Hepatocyte (in vitro differentiated cells): ENCODE measurements around the gene MUC16. TPM values are rescaled to one million over a fixed set of nuclear protein-coding genes. Genes with fewer than 3 reads are reported as not detected.

Source experiments
- DNase-seq: peaks from one replicate; pipeline ENCODE4 v3.0.0-alpha.2; 2016; ENCODE audit warnings: low spot score
- H2AFZ ChIP-seq: fragments of 200-600 bp; sonication (generic); 2 replicates; pipeline ENCODE4 v1.6.0; 2016; ENCODE audit warnings: antibody characterized with exemption, mild to moderate bottlenecking
- H3K27ac ChIP-seq: fragments of 200-600 bp; sonication (generic); 2 replicates; pipeline ENCODE4 v1.5.1; 2016; ENCODE audit warnings: mild to moderate bottlenecking
- H3K27me3 ChIP-seq: fragments of 200-600 bp; sonication (generic); 2 replicates; pipeline ENCODE4 v1.6.1; 2016
- H3K36me3 ChIP-seq: fragments of 200-600 bp; sonication (generic); replicated peaks from 2 replicates; pipeline ENCODE4 v1.5.1; 2016; ENCODE audit warnings: low read depth; ENCODE audit not compliant: insufficient read depth
- H3K4me1 ChIP-seq: fragments of 200-600 bp; sonication (generic); 2 replicates; pipeline ENCODE4 v1.5.1; 2016; ENCODE audit warnings: mild to moderate bottlenecking, moderate library complexity; ENCODE audit not compliant: insufficient read depth
- H3K4me2 ChIP-seq: fragments of 200-600 bp; sonication (generic); 2 replicates; pipeline ENCODE4 v1.6.0; 2016
- H3K4me3 ChIP-seq: fragments of 200-600 bp; sonication (generic); 2 replicates; pipeline ENCODE4 v1.5.1; 2016; ENCODE audit warnings: mild to moderate bottlenecking
- H3K79me2 ChIP-seq: fragments of 200-600 bp; sonication (generic); 2 replicates; pipeline ENCODE4 v1.6.0; 2017; ENCODE audit warnings: mild to moderate bottlenecking
- H3K9me2 ChIP-seq: fragments of 200-600 bp; sonication (generic); replicated peaks from 2 replicates; pipeline ENCODE4 v1.6.0; 2017; ENCODE audit warnings: mild to moderate bottlenecking; ENCODE audit not compliant: insufficient read depth
- H3K9me3 ChIP-seq: fragments of 200-600 bp; sonication (generic); 2 replicates; pipeline ENCODE4 v1.5.1; 2016; ENCODE audit warnings: low read depth, mild to moderate bottlenecking
- H4K20me1 ChIP-seq: fragments of 200-600 bp; sonication (generic); 2 replicates; pipeline ENCODE4 v1.6.0; 2016; ENCODE audit warnings: mild to moderate bottlenecking; ENCODE audit not compliant: insufficient read depth, poor library complexity, severe bottlenecking
- CTCF ChIP-seq: fragments of 200-600 bp; sonication (generic); IDR thresholded peaks from 2 replicates; pipeline ENCODE4 v1.5.1; 2016; ENCODE audit warnings: antibody characterized with exemption, mild to moderate bottlenecking; ENCODE audit not compliant: poor library complexity
- EZH2 ChIP-seq: fragments of 200-600 bp; sonication (generic); IDR thresholded peaks from 2 replicates; pipeline ENCODE4 v1.6.1; 2016; ENCODE audit warnings: antibody characterized with exemption, mild to moderate bottlenecking, borderline replicate concordance
- EZH2phosphoT487 ChIP-seq: fragments of 200-600 bp; sonication (generic); IDR thresholded peaks from one replicate; pipeline ENCODE4 v1.6.1; 2018; ENCODE audit warnings: antibody characterized with exemption, mild to moderate bottlenecking, low read depth, moderate library complexity; ENCODE audit not compliant: unreplicated experiment, severe bottlenecking
- WGBS: methylation state at CpG from one replicate; pipeline ENCODE4 v1.1.6; 2016; ENCODE audit warnings: low lambda C conversion rate; ENCODE audit errors: missing lambda C conversion rate; 5-methylcytosine and 5-hydroxymethylcytosine counted together
- polyA plus RNA-seq: library from polyadenylated mRNA; unstranded; fragments of >200 nt; fragmentation: Nextera tagmentation; extraction: Ambion mirVana; gene quantifications from 2 replicates; pipeline ENCODE4 v1.2.1, GENCODE V29; 2016
- total RNA-seq: library from RNA; depleted of rRNA; stranded (reverse); fragments of >200 nt; gene quantifications from 2 replicates; pipeline ENCODE4 v1.2.3, GENCODE V29; 2014

MUC16 gene
- total and polyA plus RNA-seq, 2 experiments from 2014 or later: 1.3 to 2.5 TPM

- no peaks in the 10 kb centered on the region for H3K79me2 ChIP-seq
- no peak overlapping the region for H3K4me2 ChIP-seq
- H3K4me1 ChIP-seq: no peaks in the 10 kb centered on the region
- no peak overlapping the region for H3K27ac ChIP-seq
- H3K9me3 ChIP-seq: no peaks in the 10 kb centered on the region
- TF ChIP-seq EZH2 (no peak), CTCF (no peak), EZH2phosphoT487 (no peak)
- DNase-seq: peak; percentile 44
- H4K20me1 ChIP-seq: no peaks in the 10 kb centered on the region
- no peaks in the 10 kb centered on the region for H3K27me3 ChIP-seq
- no peak overlapping the region for H3K4me3 ChIP-seq
- no peaks in the 10 kb centered on the region for H3K9me2 ChIP-seq
- 72% methylated on average over 5 of the region's 5 CpGs for WGBS
- H2AFZ ChIP-seq: no peak overlapping the region
- H3K36me3 ChIP-seq: no peaks in the 10 kb centered on the region
Observed at GRCh38 chr19:8973501-8974091, 36.6 kb downstream of the MUC16 start.

- Histone ChIP-seq H3K4me2 (no peak overlapping the region), H2AFZ (no peak overlapping the region), H3K9me2 (no peaks in the 10 kb centered on the region), H3K27me3 (no peaks in the 10 kb centered on the region), H4K20me1 (no peaks in the 10 kb centered on the region), H3K4me3 (no peak overlapping the region), H3K79me2 (no peaks in the 10 kb centered on the region), H3K27ac (no peak overlapping the region), H3K4me1 (no peaks in the 10 kb centered on the region), H3K36me3 (no peaks in the 10 kb centered on the region), H3K9me3 (no peaks in the 10 kb centered on the region)
- 91% methylated on average over 4 of the region's 4 CpGs for WGBS
- TF ChIP-seq EZH2phosphoT487 (no peak), CTCF (no peak), EZH2 (no peak)
- DNase-seq: no peak
Observed at GRCh38 chr19:8965887-8966286, 44.3 kb downstream of the MUC16 start.

Other genes starting within 250 kb of the MUC16 start
- gene ZNF558, start 178.1 kb downstream of the MUC16 start, total RNA-seq: 31.0 and 35.6 TPM in 2 replicates
- gene ZNF558, start 178.1 kb downstream of the MUC16 start, polyA plus RNA-seq: 16.4 and 25.1 TPM in 2 replicates
- gene MBD3L1, start 178.0 kb downstream of the MUC16 start, total RNA-seq: not detected in 2 replicates
- gene MBD3L1, start 178.0 kb downstream of the MUC16 start, polyA plus RNA-seq: not detected in 2 replicates
- not detected in 2 replicates for gene OR1M1, start 76.7 kb upstream of the MUC16 start, total RNA-seq
- gene OR1M1, start 76.7 kb upstream of the MUC16 start, polyA plus RNA-seq: not detected in 2 replicates
- not detected in 2 replicates for gene OR7G2, start 97.1 kb upstream of the MUC16 start, total RNA-seq
- not detected in 2 replicates for gene OR7G2, start 97.1 kb upstream of the MUC16 start, polyA plus RNA-seq
- gene OR7G1, start 105.4 kb upstream of the MUC16 start, total RNA-seq: not detected in 2 replicates
- not detected in 2 replicates for gene OR7G1, start 105.4 kb upstream of the MUC16 start, polyA plus RNA-seq
- not detected in 2 replicates for gene OR7G3, start 116.5 kb upstream of the MUC16 start, total RNA-seq
- not detected in 2 replicates for gene OR7G3, start 116.5 kb upstream of the MUC16 start, polyA plus RNA-seq
- gene ZNF317, start 130.0 kb upstream of the MUC16 start, total RNA-seq: 14.6 and 26.6 TPM in 2 replicates
- 19.8 and 27.5 TPM in 2 replicates for gene ZNF317, start 130.0 kb upstream of the MUC16 start, polyA plus RNA-seq
- gene OR7D2, start 168.6 kb upstream of the MUC16 start, total RNA-seq: 0.57 and 0.80 TPM in 2 replicates
- 0.17 and 0.34 TPM in 2 replicates for gene OR7D2, start 168.6 kb upstream of the MUC16 start, polyA plus RNA-seq
- not detected in 2 replicates for gene OR7D4, start 209.2 kb upstream of the MUC16 start, total RNA-seq
- gene OR7D4, start 209.2 kb upstream of the MUC16 start, polyA plus RNA-seq: not detected in 2 replicates
- gene OR7E24, start 240.5 kb upstream of the MUC16 start, total RNA-seq: not detected in 2 replicates
- gene OR7E24, start 240.5 kb upstream of the MUC16 start, polyA plus RNA-seq: not detected in 2 replicates